ENCODE data around the gene DEFB129.
"Not testable (repeated sequence)": the region's sequence is repeated elsewhere in the genome, so short reads cannot be mapped to it uniquely, and the experiment has no call there.

DEFB129 gene

DNA sequence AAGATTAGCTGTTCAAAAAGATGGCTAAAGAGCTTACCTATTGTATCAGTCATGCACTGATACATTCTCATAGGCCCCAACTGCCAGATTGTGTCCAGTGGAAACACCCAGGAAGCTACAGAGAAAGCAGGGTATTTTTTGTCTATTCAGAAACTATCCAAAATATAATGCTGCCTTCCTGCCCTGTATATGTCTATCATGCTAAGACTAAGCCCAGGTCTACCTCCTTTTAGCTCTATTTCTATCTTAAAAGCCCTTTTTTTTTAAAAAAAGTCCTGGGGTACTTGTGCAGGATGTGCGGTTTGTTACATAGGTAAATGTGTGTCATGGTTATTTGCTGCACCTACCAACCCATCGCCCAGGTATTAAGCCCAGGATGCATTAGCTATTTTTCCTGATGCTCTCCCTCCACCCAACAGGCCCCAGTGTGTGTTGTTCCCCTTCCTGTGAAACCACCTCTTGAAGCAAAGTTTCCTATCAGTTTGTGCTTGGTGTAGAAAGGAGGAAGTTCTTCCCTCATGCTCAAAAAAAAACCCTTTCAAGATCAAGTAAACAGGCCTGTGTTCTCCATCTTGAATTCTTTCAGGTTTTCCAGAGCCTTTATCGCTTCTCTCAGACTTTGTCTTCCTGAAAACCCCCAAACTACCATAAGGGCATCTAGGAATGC, 514 bp downstream of the DEFB129 start:
- no peak for TF ChIP-seq POLR2A (IDR thresholded peaks at IDR 0.05; ENCODE audit: low read length)
- TF ChIP-seq GATA1 (IDR thresholded peaks at IDR 0.05; ENCODE audit: low read depth, low read length): no peak
- DNase-seq: no peak

DNA sequence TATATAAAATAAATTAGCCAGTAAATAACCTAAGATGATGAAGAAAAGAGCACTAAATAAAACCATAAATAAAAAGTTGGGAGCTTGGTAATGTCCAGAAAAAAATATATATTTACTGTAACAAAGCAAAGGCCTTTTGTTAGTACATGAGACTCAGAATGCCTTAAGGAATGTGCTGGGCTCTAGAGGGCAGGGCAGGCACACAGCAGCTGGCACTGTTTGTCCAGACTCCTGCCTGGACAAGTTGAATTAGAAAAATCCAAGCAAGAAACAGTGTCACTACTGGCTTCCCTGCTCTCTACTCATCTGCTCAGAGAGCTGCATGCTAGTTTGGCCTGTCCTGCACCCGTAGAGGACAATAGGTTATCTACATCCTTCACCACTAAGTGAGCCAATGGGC, 8.8 kb downstream of the DEFB129 start:
- DNase-seq: peak in 1 of 2 experiments; percentile 6
- TF ChIP-seq GATA1 (IDR thresholded peaks at IDR 0.05; ENCODE audit: low read depth, low read length) (no peak), POLR2A (IDR thresholded peaks at IDR 0.05; ENCODE audit: low read length) (no peak)

DNA sequence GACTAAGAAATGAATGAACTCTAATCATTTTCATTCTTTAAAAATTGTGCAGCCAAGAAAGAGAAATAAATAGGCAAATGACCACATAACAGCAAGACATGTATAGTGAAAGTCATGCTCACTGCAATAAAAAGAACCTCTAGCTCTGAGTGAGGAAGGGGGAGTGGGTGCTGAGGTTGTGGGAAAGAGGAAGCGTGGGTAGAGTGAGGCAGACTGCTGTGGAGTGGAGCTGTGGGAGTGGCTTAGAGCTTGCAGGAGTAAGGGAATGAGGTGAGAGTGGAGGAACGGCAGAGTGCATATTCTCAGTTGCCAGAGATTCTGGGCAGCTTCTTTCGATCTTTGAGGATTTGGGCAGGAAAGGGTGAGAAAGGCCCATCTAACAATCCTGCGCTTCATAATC, 10.4 kb downstream of the DEFB129 start:
- no peak for TF ChIP-seq GATA1 (IDR thresholded peaks at IDR 0.05; ENCODE audit: low read depth, low read length)
- DNase-seq: no peak

DNA sequence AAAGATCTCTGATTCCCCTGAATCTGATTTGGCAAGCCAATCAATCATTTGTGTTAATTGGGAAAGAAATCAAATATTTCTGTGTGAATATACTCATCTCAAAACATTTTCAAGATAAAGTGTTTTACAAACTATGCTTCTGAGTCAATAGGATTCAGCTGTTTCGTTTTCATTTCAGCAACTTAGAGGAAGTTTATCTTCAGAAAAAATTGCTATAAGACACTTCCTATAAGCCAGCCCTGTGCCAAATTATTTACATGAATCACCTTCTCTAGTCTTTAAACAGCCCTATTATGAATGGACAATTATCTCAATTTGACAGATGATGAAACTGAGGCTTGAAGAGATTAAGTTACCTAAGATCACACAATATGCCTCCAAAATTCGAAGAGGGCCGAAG, 10.9 kb downstream of the DEFB129 start:
- no peak for DNase-seq
- TF ChIP-seq POLR2A (IDR thresholded peaks at IDR 0.05; ENCODE audit: low read length) (no peak), GATA1 (IDR thresholded peaks at IDR 0.05; ENCODE audit: low read depth, low read length) (no peak)

DNA sequence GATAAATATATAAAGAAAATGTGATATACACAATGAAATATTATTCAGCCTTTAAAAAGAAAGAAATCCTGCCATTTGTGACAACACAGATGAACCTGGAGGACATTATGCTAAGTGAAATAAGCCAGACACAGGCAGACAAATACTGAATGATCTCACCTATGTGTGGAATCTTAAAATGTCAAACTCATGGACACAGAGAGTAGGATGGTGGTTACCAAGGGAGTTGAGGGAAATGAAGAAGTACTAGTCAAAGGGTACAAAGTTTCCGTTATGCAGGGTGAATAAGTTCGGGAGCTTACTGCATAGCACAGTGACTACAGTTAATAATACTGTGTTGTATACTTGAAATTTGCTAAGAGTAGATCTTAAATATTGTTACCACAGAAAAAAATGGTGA, 15.8 kb downstream of the DEFB129 start:
- TF ChIP-seq POLR2A (IDR thresholded peaks at IDR 0.05; ENCODE audit: low read length): no peak
- no peak for TF ChIP-seq GATA1 (IDR thresholded peaks at IDR 0.05; ENCODE audit: low read depth, low read length)
- DNase-seq: no peak

DNA sequence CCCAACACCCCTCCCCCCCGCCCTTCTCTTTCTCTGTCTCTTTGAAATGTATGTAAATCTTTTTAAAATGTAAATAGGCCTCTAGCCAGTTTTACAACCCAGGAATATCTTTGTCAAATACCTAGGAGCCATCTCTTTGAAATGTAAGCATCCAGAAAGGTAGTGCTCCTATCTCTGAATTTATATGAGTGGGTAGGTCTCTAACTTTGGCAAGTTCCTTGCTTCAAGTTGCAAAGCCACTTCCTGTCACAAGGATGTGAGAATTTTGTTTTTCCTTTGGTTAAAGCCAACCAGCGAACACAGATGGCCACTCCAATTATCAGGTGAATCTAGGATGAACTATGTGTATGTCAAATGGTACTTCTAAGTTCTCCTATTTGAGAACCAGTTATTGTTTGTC, 24.3 kb downstream of the DEFB129 start:
- DNase-seq: no peak
- TF ChIP-seq GATA1 (IDR thresholded peaks at IDR 0.05; ENCODE audit: low read depth, low read length) (no peak), POLR2A (IDR thresholded peaks at IDR 0.05; ENCODE audit: low read length) (no peak)

DNA sequence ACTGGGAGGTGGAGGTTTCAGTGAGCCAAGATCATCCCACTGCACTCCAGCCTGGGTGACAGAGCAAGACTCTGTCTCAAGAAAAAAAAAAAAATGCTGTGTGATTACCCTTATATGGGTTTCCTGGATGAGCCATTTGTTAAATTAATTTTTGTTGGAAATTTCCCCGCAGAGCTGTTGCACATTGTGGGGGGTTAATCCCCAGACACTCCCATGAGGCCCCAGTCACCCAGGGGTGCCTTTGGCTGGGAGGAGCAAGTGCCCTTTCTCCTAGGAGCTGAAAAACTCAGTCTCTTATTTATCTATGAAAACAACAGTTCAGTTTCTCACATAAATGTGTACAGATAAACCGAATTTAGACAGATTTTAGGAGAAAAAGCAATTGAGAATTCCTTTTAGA, 25.7 kb downstream of the DEFB129 start:
- TF ChIP-seq POLR2A (IDR thresholded peaks at IDR 0.05; ENCODE audit: low read length): no peak
- no peak for TF ChIP-seq GATA1 (IDR thresholded peaks at IDR 0.05; ENCODE audit: low read depth, low read length)

DNA sequence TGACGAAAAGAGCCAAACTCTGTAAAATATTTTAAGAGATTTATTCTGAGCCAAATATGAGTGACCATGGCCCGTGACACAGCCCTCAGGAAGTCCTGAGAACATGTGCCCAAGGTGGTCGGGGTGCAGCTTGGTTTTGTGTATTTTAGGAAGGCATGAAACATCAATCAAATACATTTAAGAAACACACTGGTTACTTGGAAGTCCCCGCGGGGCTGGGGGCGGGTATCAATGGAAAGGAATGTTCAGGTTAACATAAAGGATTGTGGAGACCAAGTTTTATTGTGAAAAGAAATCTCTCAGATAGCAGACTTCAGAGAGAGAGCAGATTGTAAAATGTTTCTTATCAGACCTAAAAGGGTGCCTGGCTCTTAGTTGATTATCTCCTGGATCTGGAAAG, 26.4 kb downstream of the DEFB129 start:
- DNase-seq: not testable (repeated sequence)

More for the DNA sequence above, 25.7 kb downstream of the DEFB129 start:
- DNase-seq: no peak

DNA sequence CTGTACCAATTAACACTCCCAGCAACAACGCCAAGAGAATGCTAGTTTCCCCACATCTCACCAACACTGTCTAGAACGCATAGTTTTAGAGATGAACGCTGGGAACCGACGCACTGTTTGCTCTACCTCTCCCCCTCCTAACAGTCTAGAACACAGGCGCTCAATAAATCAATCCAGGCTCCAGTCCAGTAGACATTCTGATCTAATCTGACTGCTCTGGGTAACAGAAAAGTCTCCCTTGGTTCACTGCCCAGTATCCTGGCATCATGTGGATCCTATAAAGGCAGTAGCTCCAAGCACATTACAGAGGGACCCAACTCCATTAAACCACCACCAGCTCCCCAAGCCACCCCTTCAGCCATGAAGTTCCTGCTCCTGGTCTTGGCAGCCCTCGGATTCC, 30.4 kb downstream of the DEFB129 start, which contains the start of gene DEFB132:
TSS of gene DEFB132 (plus strand) at position 306 of the 400 bp plus-strand sequence. CDS start at position 361, 55 bp downstream.
- DNase-seq: no peak
- no peak for TF ChIP-seq GATA1 (IDR thresholded peaks at IDR 0.05; ENCODE audit: low read depth, low read length)
- TF ChIP-seq POLR2A (IDR thresholded peaks at IDR 0.05; ENCODE audit: low read length): no peak

DNA sequence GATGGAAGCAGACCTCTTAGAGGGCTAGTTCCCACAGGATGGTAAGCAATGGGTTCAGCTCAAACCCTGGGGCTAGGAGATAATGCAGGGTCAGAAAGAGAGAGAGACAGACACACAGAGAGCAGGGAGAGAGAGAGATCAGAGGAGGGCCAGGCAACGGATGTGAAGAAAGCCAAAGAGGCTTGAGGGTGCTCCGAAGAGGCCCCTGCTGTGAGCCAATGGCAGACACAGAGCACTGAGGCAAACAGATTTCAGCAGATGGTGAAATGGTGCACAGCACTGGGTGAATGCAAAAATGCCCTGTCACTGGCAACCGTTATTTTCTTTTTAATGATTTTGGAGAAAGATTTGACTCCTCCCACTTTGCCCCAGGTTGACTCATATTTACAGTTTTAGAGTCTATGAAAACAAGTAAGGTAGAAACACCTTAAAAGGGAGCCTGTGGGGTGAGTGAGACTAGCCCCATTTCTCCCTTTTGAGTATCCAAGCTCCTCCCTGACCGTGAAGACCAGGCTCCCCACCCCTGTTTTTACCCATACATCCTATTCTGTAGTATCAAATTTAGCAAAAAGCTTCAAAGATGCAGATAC, 31.3 kb downstream of the DEFB129 start:
- TF ChIP-seq POLR2A (IDR thresholded peaks at IDR 0.05; ENCODE audit: low read length) (no peak), GATA1 (IDR thresholded peaks at IDR 0.05; ENCODE audit: low read depth, low read length) (no peak)
- DNase-seq: no peak

DNA sequence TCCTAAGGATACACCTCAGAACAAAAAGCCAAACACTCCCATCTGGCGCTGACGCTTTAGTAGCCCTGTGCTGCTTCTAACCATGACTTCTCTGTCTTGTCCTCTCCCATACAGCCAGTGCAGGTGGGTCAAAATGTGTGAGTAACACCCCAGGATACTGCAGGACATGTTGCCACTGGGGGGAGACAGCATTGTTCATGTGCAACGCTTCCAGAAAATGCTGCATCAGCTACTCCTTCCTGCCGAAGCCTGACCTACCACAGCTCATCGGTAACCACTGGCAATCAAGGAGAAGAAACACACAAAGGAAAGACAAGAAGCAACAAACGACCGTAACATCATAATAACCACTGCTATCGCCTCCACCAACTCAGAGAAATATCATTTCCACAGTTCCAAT, 31.9 kb downstream of the DEFB129 start:
- no peak for TF ChIP-seq GATA1 (IDR thresholded peaks at IDR 0.05; ENCODE audit: low read depth, low read length)
- no peak for TF ChIP-seq POLR2A (IDR thresholded peaks at IDR 0.05; ENCODE audit: low read length)
- DNase-seq: peak; percentile 17 to 23

DNA sequence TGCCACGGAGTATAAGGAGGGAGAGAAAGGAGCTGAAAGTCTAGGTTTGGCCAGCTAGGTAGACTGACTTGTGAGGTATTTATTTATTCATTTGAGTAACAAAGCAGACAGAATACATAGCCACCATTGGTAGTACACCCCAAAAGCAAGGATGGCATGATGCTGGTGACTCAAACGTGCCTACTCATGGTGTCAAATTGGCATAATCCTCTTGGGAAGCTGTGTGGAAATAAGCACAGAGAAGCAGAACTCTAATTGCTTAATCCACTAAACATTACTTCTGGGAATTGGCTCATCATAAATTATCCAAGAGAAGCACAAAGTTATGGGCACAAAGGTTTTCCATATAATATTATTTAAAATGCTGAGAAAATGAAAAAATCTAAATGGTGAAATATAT, 32.9 kb downstream of the DEFB129 start:
- no peak for DNase-seq
- no peak for TF ChIP-seq POLR2A (IDR thresholded peaks at IDR 0.05; ENCODE audit: low read length)
- TF ChIP-seq GATA1 (IDR thresholded peaks at IDR 0.05; ENCODE audit: low read depth, low read length): no peak

DNA sequence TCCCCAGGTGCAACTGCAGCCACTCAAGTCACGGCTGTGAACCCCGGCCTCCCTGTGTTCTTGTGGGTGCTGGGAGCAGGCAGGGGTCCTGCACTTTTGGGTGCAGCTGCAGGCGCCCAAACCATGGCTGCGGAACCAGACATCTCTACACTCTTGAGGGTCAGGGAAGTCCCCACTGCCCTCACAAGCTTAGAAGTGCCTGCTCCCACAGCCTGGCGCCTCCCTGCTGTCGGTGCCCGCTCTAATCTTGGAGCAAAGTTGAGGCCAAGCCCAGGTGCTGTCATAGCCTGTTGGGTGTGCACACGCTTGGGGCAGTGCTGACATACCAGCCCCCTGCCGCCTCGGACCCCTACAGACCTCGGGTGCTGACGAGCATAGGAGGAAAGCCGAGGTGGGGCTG, 36.6 kb downstream of the DEFB129 start:
- no peak for DNase-seq
- TF ChIP-seq POLR2A (IDR thresholded peaks at IDR 0.05; ENCODE audit: low read length) (no peak), GATA1 (IDR thresholded peaks at IDR 0.05; ENCODE audit: low read depth, low read length) (no peak)

DNA sequence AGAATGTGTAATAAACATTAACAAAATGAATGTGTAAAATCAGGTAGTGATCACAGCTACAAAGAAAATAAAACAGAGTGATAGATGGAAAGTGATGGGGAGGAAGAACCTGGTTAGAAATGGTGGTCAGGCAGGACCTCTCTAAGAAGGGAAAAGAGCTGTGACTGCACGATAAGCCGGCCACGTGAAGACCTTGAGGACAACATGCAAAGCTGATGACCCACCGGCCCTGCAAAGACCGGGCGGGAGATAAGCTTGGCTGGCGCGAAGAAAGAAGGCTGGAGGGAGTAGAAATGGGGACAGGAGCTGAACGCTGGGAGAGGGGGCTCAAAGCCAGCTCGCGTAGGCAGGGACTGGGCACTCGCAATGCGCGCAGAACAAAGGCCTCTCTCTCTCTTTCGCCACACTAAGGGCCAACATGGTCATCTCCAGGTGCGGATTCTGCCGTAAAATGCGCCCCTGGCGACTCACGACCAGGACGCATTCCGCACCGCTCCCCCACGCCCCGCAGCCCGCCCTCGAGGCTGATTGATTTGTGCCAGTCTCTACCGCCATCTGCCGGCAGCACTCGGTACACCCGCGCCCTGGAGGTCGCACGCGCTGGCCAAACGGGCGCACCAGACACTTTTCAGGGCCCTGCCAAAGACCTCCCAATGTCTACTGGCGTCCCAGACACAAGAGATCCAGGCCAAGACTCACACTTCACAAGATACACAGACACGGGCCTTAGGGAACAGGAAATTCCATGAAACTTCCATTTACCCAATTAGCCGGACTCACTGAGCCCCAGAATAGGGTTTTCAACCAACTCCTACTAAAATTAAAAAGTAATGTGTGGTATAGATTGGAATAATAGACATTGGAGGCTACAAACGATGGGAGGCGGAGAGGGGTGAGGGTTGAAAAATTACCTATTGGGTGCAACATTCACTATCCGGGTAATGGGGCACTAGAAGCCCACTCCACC, 39.8 kb downstream of the DEFB129 start:
- no peak for TF ChIP-seq POLR2A (IDR thresholded peaks at IDR 0.05; ENCODE audit: low read length)
- TF ChIP-seq GATA1 (IDR thresholded peaks at IDR 0.05; ENCODE audit: low read depth, low read length): no peak

More for the DNA sequence above, 39.8 kb downstream of the DEFB129 start:
- DNase-seq: peak; percentile 88 to 91
